Liver (tissue), 3 donors: ENCODE measurements around the gene ADAMTS2.

Experiments
- ATF3 ChIP-seq: IDR thresholded peaks from 2 replicates; pipeline ENCODE4 v1.6.1; 2016; ENCODE audit warnings: antibody characterized with exemption
- CTCF ChIP-seq: fragments of 150-350 bp; IDR thresholded peaks from 2 replicates; pipeline ENCODE4 v1.5.1; 2017; ENCODE audit warnings: improper control_type of control experiment, low read depth, low read length; ENCODE audit not compliant: missing input control
- FOXA1 ChIP-seq: IDR thresholded peaks from 2 replicates; pipeline ENCODE4 v1.6.1; 2016; ENCODE audit warnings: antibody characterized with exemption
- GABPA ChIP-seq, 2 donors: IDR thresholded peaks in 1 of 2; conservative IDR thresholded peaks in 1 of 2; 2 replicates each; pipeline ENCODE4 v1.6.1; 2016; ENCODE audit warnings: antibody characterized with exemption in 2 of 2, mild to moderate bottlenecking in 1 of 2, moderate library complexity in 1 of 2
- JUND ChIP-seq, 2 donors: IDR thresholded peaks; 2 replicates each; pipeline ENCODE4 v1.6.1; 2016; ENCODE audit warnings: antibody characterized with exemption in 2 of 2
- MAX ChIP-seq: IDR thresholded peaks from 2 replicates; pipeline ENCODE4 v1.6.1; 2016; ENCODE audit warnings: antibody characterized with exemption
- RAD21 ChIP-seq, 2 donors: IDR thresholded peaks; 2 replicates each; pipeline ENCODE4 v1.6.1; 2016; ENCODE audit warnings: antibody characterized with exemption in 2 of 2, mild to moderate bottlenecking in 2 of 2
- REST ChIP-seq: IDR thresholded peaks from 2 replicates; pipeline ENCODE4 v1.6.1; 2016; ENCODE audit warnings: antibody characterized with exemption, mild to moderate bottlenecking
- SP1 ChIP-seq: IDR thresholded peaks from 2 replicates; pipeline ENCODE4 v1.6.1; 2018; ENCODE audit warnings: antibody characterized with exemption, mild to moderate bottlenecking
- TAF1 ChIP-seq: conservative IDR thresholded peaks from 2 replicates; pipeline ENCODE4 v1.6.1; 2016; ENCODE audit warnings: antibody characterized with exemption, mild to moderate bottlenecking
- ZBTB33 ChIP-seq: IDR thresholded peaks from 2 replicates; pipeline ENCODE4 v1.6.1; 2016; ENCODE audit warnings: antibody characterized with exemption
- donor health status: healthy.
- donor health status: healthy.

- TF ChIP-seq REST (no peak), GABPA (IDR thresholded peaks at IDR 0.05 in 1 of 2, conservative IDR thresholded peaks at IDR 0.05 in 1 of 2) (no peak), ATF3 (no peak), CTCF (no peak), ZBTB33 (no peak), JUND (IDR thresholded peaks at IDR 0.05) (no peak), TAF1 (no peak), RAD21 (IDR thresholded peaks at IDR 0.05) (no peak), MAX (no peak), SP1 (no peak), FOXA1 (no peak)
Measured at GRCh38 chr5:179227580-179228311, 117.5 kb downstream of the ADAMTS2 start.
